KBM-7 (cell line): ENCODE measurements around the gene FAM170B.

Experiments used
- DNase-seq: peaks from one replicate; pipeline ENCODE4 v3.0.0-alpha.2; 2015
- in situ Hi-C: fragments of 300-500 bp; cut with MboI; formaldehyde crosslinking; loops from 2 replicates; pipeline ENCODE4 v1.14.3; 2020; ENCODE audit warnings: low sequenced_read_pairs, low pct_unique_long_range_greater_than_20kb, mixed read lengths

FAM170B gene

DNA sequence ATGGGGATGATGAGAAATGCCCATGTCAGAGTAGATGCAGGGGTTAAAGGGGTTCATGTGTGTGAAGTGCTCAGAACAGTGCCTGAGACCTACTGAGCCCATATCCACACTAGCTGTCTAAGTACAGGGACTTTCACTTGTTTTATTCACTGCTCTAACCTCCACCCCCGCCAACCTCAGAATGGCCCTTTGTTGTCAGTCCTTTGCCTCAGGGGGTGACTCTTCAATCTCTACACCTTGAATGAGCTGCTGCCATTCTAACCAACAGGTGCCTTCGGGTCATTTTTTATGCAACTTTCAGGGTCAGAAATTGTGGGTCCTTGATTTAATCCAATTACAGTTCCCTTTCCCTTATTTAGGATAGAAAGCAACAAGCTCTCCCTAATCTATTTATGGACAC, 44.7 kb downstream of the FAM170B start:
- in situ Hi-C loops, result no loop called here
- DNase-seq, result no peak

DNA sequence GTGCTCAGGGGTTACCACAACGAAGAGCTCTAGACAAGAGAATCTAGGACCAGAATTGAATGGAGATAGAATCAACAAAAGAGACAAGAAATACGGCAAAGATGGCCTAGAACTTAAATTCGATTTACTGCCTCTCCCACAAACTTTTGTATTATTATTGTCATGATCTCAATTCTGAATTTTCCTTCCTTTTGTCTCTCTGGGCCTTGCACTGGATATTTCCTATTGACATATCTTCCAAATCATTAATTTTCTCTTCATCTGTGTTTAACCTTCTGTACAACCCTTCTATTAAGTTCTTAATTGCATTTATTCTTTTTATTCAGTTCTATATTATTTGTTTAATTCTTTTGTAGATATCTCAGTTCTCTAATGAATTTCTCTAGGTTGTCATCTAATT, 46.9 kb downstream of the FAM170B start:
- DNase-seq, result no peak
- in situ Hi-C loops, result no loop called here

DNA sequence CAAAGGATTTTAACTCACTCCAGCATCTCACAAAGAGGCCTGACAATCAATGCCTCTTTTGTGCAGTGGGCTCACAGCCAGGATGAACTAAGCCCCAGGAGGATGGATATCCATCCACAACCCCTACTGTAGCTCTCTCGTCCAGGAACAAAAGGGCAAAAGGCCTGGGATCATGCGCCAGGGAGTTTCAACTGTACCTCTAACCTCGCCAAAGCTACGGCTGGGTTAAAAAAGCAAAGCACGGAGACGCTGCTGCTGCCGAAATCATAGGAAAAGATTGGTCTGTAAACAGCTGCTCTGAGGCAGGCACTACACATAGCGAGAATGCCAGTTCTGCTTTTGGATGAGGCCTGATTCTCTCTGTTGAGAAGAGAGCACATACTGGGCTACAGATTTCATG, 50.6 kb downstream of the FAM170B start:
- no peak for DNase-seq
- in situ Hi-C loops, result no loop called here

DNA sequence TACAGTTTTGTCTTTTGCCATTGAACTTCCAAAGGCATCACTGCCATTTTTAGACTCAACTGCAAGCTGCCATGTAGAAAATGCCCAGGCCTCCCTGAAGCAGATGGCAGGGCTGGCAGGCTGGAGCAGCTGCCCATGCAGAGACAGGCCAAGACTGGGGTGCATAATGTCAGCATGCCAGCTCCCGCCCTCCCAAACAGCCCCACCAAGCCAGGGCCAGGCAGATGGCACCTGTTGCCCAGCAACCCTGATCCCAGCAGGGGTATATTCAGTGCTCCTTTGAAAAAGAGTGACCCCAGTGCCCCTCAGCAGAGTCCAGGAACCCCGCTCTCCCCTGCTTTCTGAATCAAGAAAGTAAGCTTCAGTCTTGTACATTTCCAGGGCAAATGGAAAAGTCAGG, 51.1 kb downstream of the FAM170B start:
- DNase-seq, result no peak
- in situ Hi-C loops, result no loop called here

DNA sequence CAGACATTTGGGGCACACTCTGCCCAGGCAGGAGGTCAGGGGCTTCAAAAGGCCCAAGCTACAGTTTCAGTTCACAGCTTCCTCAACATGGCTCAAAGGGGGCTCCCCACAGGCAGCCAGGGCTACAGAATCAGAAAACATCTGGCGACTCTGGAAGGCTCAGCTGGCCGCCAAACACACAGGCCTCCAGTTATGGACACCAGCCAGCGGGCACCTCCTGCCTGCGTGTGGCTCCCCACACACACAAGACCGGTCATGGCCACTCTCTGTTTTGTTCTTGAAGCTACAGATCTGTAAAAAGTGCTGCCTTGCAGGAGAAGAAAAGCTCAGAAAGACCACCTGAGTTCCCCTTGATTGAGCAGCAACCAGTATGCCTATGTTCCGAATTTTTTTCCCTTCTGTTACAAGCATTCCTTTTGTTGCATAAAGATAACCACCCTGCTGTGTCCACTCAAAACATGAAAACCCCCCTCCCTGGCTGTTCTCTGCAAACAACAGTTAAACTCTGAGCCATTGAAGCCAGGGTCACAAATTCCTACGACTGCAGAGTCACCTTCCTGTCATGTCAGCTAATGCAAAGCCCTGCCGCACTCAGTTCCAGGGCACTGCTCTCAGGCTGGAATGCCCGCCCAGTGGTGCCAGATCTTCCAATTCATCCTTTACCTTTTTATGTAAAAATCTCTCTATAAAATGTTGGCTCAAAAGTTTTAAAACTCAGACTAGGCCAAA, 52.1 kb downstream of the FAM170B start:
- DNase-seq, result no peak

More for the DNA sequence above, 52.1 kb downstream of the FAM170B start:
- in situ Hi-C loops, result no loop called here
